IPS-15b (cell line): ENCODE results near the gene HOXA9.
A peak's percentile ranks its signal among the peaks of the same experiment; 100 is the strongest.

Experiments used
- H3K27me3 ChIP-seq: one replicate; pipeline ENCODE4 v1.6.1; 2013; ENCODE audit warnings: low read length; ENCODE audit not compliant: control insufficient read depth, insufficient read depth
- H3K36me3 ChIP-seq: one replicate; pipeline ENCODE4 v1.6.1; 2013; ENCODE audit warnings: low read length; ENCODE audit not compliant: control insufficient read depth, insufficient read depth
- H3K4me1 ChIP-seq: one replicate; pipeline ENCODE4 v1.6.1; 2013; ENCODE audit warnings: mild to moderate bottlenecking, low read length; ENCODE audit not compliant: control insufficient read depth, insufficient read depth
- H3K4me3 ChIP-seq: one replicate; pipeline ENCODE4 v1.5.1; 2013; ENCODE audit warnings: low read depth, low read length
- H3K9ac ChIP-seq: one replicate; pipeline ENCODE4 v1.6.1; 2013; ENCODE audit warnings: low read depth, mild to moderate bottlenecking, low read length
- H3K9me3 ChIP-seq: one replicate; pipeline ENCODE4 v1.6.1; 2013; ENCODE audit warnings: mild to moderate bottlenecking, low read length; ENCODE audit not compliant: control insufficient read depth, insufficient read depth

Gene HOXA9

GRCh38 chr7:27155816-27156507, 9.4 kb downstream of the HOXA9 start:
- Histone ChIP-seq H3K4me1 (no peaks in the 10 kb centered on the region), H3K4me3 (peak overlapping the region; percentile 43), H3K9ac (no peak overlapping the region), H3K36me3 (no peaks in the 10 kb centered on the region), H3K9me3 (no peaks in the 10 kb centered on the region), H3K27me3 (peaks cover 99% of the 10 kb centered on the region)

DNA sequence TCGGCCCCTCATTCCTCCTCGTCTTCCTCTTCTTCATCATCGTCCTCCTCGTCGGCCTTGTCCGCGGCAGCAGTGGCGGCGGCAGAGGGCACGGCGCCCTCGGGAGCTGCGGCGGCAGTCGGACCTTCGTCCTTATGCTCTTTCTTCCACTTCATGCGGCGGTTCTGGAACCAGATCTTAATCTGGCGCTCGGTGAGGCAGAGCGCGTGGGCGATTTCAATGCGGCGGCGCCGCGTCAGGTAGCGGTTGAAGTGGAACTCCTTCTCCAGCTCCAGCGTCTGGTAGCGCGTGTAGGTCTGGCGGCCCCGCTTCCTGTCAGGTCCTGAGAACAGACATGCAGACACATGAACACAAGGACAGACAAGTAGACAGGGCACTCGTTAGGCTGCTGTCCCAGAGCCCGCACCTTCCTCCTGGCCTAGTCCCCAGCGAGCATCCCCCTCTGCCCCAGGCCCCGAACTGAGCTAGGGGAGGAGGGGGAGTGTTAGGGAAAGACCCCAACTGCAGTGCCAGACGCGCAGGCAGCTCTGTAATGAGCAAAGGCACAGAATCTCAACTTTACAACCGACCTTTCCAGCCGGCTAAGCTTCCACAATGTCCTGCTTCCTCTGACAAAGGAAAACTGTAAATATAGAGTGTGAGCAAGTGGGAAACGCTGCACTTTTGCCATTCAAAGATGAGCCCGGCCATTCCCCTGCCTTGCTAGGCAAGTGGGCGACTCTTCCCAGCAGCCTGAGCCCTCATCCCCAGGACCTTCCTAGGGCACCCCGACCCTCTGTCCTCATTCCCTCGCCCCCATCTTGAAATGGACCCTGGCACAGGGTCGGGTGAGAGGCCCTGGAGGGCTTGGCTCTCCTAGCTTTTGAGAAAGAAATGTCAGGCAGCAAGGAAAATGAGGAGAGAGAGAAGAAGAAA, 10.2 kb downstream of the HOXA9 start:
- H3K9ac ChIP-seq: no peak overlapping the region
- peak overlapping the region; percentile 22 for H3K4me3 ChIP-seq

DNA sequence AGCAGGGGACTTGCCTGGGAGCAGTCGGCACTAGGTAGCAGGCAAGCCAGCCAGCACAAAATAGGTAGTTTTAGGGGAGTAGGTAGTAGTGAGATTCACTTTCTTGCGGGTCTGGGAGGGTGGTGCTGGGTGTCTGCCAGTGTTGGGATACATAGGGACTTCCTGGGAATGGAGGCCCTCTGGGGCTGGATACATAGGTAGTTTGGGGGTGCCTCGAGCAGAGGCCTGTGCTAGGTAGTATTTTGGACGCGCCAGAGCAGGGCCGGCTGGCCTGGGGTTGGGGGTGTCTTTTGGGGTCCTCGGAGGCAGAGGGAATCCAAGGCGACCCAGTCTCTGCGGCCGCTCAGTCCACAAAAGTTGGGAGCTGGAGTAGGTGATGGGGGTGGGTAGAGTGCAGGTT, 11.0 kb downstream of the HOXA9 start:
- H3K9me3 ChIP-seq: no peaks in the 10 kb centered on the region
- H3K9ac ChIP-seq: no peak overlapping the region
- peak overlapping the region; percentile 11 for H3K4me3 ChIP-seq
- H3K27me3 ChIP-seq: peaks cover 99% of the 10 kb centered on the region
- no peaks in the 10 kb centered on the region for H3K4me1 ChIP-seq
- no peaks in the 10 kb centered on the region for H3K36me3 ChIP-seq

More for the DNA sequence above, 10.2 kb downstream of the HOXA9 start:
- Histone ChIP-seq H3K9me3 (no peaks in the 10 kb centered on the region), H3K27me3 (peaks cover 99% of the 10 kb centered on the region), H3K4me1 (no peaks in the 10 kb centered on the region), H3K36me3 (no peaks in the 10 kb centered on the region)

GRCh38 chr7:27153526-27153925, 11.8 kb downstream of the HOXA9 start:
- H3K9ac ChIP-seq: no peak overlapping the region
- no peaks in the 10 kb centered on the region for H3K4me1 ChIP-seq
- H3K4me3 ChIP-seq: peak overlapping the region; percentile 5
- no peaks in the 10 kb centered on the region for H3K36me3 ChIP-seq
- H3K27me3 ChIP-seq: peaks cover 99% of the 10 kb centered on the region
- H3K9me3 ChIP-seq: no peaks in the 10 kb centered on the region

- H3K36me3 ChIP-seq: no peaks in the 10 kb centered on the region
- H3K27me3 ChIP-seq: peaks cover 99% of the 10 kb centered on the region
- no peaks in the 10 kb centered on the region for H3K4me1 ChIP-seq
- no peak overlapping the region for H3K9ac ChIP-seq
- no peaks in the 10 kb centered on the region for H3K9me3 ChIP-seq
- peak overlapping the region; percentile 13 for H3K4me3 ChIP-seq
Measured at GRCh38 chr7:27152816-27153442, 12.4 kb downstream of the HOXA9 start.

GRCh38 chr7:27151931-27152815, 13.2 kb downstream of the HOXA9 start, which contains the start of gene HOXA3:
HOXA3 (minus strand) TSS chr7:27152583; CDS start chr7:27110640, 41,943 bp downstream.
- Histone ChIP-seq H3K4me3 (peak within 1 kb of the TSS; percentile 37), H3K36me3 (no peaks in the 10 kb centered on the region), H3K9ac (no peak within 1 kb of the TSS), H3K27me3 (peaks cover 99% of the 10 kb centered on the region), H3K4me1 (no peaks in the 10 kb centered on the region), H3K9me3 (no peaks in the 10 kb centered on the region)

DNA sequence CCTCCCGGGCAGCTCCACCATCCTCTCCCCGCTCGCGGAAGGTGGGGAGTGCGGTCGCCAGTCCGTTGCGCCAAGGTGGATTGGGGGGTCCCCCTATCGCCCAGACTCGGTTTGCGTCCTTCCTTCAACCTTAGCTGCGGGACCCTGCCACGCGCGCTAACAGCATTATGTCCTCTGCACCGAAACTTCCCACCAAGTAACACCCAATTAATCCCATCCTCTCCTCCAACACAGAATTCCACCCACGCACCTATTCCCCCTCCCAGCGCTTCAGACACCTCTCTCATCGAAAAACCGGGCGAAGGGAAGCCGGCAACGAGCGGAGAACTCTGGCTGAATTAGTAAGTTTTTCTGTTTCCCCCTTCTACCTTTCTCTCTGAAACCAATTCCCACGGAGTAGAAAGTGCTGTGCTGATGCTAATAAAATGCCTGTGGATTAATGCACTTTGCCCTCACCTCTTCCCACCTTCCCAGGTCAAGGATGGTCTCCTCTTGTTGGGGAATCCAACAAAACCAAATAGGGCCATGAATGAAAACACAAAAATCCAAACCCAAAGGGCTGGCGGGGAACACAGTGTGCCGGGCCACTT, 13.9 kb downstream of the HOXA9 start:
- peak overlapping the region; percentile 37 for H3K4me3 ChIP-seq
- H3K9me3 ChIP-seq: no peaks in the 10 kb centered on the region
- no peak overlapping the region for H3K9ac ChIP-seq
- H3K27me3 ChIP-seq: peaks cover 99% of the 10 kb centered on the region
- H3K4me1 ChIP-seq: no peaks in the 10 kb centered on the region
- no peaks in the 10 kb centered on the region for H3K36me3 ChIP-seq

- no peaks in the 10 kb centered on the region for H3K36me3 ChIP-seq
- H3K9ac ChIP-seq: no peak overlapping the region
- peak overlapping the region; percentile 37 for H3K4me3 ChIP-seq
- H3K27me3 ChIP-seq: peaks cover 99% of the 10 kb centered on the region
- H3K4me1 ChIP-seq: no peaks in the 10 kb centered on the region
- no peaks in the 10 kb centered on the region for H3K9me3 ChIP-seq
Measured at GRCh38 chr7:27150568-27151340, 14.6 kb downstream of the HOXA9 start.

GRCh38 chr7:27149842-27150567, 15.3 kb downstream of the HOXA9 start:
- Histone ChIP-seq H3K4me1 (no peaks in the 10 kb centered on the region), H3K36me3 (no peaks in the 10 kb centered on the region), H3K27me3 (peaks cover 99% of the 10 kb centered on the region), H3K4me3 (peak overlapping the region; percentile 24), H3K9me3 (no peaks in the 10 kb centered on the region), H3K9ac (no peak overlapping the region)
